HG03175 (cell line): ENCODE results near the gene C19orf67.

Source experiments
- ATAC-seq: cut with Tn5 transposase; IDR thresholded peaks from one replicate; pipeline ENCODE4 v1.9.1; 2021; ENCODE audit warnings: mild to moderate bottlenecking, moderate library complexity; ENCODE audit not compliant: unreplicated experiment

C19orf67 gene

DNA sequence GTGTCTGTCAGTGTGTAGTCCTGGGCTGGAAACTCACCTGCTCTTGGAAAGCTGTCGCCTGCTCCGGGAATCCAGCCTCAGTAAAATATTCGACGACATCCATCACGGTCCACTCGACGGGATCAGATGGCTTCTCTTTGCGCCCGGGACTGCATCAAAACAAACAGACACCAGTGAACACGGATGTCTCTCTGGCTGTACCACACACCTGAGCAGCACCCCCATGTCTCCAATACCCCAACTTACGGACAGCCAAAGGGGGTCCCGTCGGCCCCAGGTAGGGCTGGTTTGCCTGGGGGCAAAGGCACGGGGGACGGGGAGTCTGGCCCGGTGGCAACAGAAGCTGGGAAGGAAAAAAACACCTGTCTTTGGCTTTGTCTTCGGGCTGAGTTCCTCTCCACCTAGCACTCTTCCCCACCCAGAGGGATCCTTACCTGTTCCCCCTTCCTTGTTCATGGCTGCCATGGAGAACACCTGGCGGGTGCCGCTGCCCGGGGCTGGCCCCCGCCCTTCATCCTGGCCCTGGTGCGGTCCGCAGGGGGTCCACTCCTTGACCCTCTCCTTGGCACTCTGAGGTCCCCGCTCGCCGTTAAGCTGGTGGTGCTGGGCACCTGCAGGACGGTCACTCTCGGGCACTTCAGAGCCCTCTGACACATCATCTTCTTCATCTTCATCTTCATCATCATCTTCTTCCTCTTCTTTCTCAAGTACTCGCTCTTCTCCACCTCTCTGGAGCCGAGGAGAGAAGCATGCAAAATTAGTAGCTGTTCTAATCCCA lies 3.2 kb upstream of the C19orf67 start:
- ATAC-seq: no peak

DNA sequence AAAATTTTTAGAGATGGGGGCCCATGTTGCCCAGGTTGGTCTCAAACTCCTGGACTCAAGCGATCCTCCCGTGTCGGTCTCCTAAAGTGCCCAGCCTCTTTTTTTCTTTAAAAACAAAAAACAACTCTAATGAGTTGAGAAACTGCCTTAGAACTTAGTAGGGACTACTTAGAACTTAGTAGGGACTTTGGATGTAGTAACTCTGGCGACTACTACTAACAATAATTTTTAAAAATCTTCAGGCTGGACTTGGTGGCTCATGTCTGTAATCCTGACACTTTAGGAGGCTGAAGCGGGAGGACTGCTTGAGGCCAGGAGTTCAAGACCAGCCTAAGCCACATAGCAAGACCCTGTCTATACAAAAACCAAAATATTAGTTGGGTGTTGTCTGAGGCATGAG lies 515 bp upstream of the C19orf67 start:
- no peak for ATAC-seq

DNA sequence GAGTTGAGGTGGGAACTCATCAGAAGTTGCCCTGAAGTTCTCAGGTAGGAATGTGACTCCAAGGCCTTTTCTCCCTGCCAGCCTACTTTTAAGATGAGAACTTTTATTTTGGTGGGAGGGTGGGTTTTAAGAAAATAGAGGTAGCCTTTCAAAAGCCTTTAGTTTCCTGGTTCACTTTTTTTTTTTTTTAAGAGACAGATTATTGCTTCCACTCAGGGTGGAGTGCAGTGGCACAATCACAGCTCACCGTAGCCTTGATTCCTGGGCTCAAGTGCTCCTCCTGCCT lies 3.0 kb downstream of the C19orf67 start:
- no peak for ATAC-seq

DNA sequence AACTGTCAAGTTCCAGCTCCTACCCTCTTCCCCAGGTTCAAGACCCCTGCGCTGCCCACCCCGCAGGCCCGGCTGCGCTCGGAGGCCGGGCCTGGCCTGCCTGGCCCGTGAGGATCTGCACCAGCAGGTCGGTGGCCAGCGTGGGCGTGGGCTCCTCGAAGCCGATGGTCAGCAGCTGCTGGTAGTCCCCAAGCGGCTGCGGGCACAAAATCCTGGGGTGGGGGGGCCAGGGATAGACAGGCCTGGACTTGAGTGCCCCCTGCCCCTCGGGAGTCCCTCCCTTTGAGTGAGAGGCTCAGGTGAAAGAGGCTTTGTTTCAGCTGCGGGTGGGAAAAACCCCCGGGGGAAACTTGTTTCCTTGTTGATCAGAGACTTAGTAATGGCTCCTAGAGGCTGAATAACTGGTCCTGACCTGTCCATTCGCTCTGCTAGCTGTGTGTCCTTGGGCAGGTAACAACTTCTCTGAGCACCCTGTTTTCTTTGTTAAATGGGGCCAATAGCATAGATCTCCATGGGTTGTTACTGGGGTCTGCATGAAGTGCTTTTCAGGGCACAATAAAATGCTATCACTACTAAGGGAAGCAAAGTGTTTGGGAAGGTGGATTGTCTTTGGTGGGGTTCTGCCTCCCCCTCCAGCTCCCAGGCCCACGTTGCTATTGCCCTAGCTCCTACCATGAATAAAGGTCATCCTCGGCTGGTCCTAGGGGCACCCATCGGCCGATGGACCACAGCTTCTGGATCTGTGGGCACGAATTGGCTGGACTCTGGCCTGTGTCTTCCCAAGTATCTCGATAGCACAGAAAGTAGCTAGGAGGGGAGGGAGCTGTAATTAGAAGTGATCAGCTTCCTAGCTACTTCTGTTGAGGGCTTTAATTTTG lies 3.5 kb downstream of the C19orf67 start:
- ATAC-seq: peak; percentile 2

DNA sequence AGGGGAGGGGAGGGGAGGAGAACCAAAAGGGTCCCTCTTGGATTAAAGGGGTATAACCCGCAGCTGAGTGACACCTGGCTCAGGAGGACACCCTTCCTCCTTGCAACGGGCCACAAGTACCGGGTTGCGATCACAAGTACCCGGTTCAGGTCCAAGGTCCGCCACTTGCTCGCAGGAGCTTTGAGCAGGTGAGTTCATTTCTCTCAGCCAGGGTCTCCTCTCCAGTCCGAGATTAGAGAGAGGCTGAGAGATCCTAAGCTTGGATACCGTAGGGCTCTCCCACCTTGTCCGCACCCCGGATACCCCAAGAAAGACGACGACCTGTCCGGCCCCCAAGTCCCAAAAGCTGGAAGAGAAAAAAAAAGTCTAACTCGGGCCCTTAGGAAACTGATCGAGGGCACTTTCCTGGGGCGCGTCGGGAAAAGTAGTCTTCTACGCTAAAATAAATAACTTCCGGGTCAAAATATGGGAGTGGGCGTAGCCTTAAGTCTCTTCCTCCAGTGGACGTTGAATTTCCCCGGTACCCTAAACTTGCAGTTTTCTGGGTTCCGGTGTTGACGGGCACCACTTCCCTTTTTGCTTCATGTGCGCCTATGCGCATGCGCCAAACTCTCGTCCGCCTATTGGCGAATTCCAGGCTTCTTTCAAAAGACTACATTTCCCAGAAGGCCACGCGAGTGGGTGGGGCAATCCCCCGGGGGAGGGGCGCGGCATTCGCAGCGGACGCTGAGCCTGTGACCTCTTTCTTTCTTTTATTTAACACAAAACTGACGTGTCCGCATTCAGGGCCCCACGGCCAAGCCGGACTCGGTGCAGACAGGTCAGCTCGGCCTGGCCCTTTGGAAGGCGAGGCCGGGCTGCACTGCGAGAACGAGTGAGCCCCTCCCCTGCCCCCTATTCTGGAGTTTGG lies 4.4 kb downstream of the C19orf67 start:
- peak; percentile 89 for ATAC-seq

DNA sequence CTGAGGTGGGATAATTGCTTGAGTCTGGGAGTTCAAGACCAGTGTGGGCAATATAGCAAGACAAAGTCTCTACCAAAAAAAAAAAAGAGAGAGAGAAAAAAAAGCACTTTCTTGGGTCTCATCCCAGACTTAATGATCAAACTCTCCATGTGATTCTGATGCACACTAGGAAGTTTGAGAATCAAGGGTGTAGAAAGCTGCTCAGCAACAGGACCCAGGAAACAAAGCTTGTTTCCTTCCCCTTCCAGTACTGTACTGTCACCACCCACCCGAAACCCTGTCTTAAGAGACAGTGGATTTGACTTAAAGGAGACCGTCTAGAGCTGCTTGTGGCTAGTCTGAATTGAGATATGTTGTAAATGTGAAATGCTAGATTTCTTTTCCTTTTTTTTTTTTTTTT lies 7.2 kb downstream of the C19orf67 start:
- ATAC-seq: no peak

DNA sequence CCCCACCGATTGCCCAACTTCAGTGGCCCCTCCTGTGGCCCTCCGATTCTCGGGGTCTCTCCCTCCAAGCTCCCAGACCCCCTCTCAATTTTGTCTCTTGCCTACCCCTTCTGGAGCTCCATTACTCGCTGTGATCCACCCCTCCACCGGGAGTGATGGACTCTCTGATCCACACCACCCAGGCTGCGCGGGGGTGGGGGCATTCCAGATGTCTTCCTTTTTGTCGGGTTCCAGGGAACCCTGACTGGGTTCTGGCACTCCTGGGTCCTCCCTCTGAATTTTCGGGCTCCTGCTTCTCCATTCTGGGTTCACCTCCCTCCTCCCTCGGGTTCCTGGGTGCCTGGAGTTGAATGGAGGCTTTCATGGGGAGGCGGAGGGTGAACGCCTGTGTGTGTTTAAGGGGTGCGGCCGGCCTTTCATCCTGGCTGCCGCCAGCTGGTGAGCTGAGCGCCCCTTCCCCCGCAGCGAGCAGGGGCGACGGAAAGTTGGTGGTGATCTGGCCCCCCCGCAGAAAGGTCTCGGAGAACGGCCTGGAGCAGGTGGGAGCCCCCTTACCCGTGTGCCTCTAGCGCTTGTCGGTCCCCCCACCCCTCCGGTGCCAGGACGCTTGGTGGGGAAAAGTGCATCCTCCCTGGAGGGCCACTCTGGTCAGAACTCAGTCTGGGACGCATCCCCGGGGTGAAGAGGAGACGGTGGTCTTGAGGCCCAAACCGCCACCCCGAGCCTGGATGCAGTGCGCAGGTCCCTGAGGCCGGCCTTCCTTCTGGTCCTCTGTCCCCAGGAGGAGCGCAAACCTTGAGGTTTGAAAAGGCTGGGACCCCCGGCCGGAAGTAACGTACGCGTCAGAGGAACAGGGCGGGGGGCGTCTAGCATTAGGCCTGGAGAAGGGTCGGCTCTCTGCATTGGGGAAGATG lies 11.4 kb downstream of the C19orf67 start:
- no peak for ATAC-seq

DNA sequence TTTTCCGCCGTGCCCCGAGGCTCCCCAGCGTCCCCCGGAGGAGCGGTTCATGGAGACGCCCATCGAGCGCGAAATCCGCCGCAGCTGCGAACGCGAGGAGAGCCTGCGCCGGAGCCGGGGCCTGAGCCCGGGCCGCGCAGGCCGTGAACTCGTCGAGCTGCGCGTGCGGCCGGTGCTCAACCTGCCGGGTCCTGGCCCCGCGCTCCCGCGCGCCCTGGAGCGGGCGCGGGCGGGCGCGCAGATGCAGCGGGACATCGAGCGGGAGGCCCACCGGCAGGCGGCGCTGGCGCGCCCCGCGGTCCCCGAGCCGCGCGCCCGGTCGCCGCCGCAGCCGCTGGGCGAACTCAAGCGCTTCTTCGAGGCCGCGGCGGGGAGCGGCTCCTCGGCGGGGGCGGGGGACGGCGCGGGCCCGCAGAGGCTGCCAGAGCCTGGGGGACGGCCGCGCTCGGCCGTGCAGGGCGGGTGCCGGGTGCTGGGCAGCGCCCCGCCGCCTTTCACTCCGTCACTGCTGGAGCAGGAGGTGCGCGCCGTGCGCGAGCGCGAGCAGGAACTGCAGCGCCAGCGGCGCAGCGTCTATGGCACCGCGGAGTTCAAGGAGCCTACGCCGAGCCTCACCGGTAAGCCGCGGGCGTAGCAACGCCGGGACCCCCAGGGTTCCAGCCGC lies 12.2 kb downstream of the C19orf67 start:
- ATAC-seq: no peak

DNA sequence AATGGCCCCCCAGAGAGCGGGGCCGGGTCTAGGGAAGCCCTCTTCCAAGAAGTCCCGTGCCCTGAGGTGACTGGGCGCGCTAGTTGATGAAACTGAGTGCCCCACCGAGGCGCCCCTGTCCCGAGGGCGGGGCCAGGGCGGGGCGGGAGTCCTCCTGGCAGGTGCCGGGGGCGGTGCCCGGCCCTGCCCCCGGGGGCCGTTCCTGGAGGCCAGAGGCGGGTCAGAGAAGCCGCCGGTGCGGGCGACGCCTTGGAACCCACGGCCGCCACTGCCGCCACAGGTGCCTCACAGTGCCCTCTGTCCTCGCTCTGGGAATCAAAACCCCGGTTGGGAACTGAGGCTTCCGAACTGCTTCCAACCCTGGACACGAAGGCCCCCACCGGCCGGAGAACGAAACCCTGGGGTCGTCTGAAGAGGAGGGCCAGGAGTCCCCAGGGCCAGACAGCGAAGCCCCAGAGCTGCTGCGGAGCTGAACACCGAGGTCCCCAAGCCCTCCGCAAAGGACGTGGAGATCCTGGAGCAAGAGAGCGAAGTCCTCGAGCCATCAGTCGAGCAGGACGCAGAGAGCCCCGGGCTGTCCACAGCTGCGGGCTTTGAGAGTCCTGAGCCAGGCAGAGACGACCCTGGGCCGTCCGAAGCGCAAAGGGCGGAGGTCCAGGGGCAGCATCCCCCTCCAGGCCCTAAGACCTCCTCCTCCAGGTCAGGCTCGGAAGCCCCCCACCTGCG lies 12.9 kb downstream of the C19orf67 start, which contains the start of gene MISP3:
MISP3 (plus strand) TSS at position 252 of the 726 bp plus-strand sequence. CDS start 524 bp downstream, outside the sequence.
- ATAC-seq: no peak

DNA sequence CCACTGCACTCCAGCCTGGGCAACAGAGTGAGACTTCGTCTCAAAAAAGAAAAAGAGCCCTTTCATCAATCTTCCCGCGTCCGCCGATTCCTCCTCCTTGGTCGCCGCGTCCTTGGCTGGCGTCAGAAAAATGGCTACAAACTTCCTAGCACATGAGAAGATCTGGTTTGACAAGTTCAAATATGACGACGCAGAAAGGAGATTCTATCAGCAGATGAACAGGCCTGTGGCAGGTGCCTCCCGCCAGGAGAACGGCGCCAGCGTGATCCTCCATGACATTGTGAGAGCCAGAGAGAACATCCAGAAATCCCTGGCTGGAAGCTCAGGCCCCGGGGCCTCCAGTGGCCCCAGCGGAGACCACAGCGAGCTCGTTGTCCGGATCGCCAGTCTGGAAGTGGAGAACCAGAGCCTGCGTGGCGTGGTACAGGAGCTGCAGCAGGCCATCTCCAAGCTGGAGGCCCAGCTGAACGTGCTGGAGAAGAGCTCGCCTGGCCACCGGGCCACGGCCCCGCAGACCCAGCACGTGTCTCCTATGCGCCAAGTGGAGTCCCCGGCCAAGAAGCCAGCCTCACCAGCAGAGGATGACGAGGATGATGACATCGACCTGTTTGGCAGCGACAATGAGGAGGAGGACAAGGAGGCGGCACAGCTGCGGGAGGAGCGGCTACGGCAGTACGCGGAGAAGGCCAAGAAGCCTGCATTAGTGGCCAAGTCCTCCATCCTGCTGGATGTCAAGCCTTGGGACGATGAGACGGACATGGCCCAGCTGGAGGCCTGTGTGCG lies 15.1 kb downstream of the C19orf67 start:
- no peak for ATAC-seq

DNA sequence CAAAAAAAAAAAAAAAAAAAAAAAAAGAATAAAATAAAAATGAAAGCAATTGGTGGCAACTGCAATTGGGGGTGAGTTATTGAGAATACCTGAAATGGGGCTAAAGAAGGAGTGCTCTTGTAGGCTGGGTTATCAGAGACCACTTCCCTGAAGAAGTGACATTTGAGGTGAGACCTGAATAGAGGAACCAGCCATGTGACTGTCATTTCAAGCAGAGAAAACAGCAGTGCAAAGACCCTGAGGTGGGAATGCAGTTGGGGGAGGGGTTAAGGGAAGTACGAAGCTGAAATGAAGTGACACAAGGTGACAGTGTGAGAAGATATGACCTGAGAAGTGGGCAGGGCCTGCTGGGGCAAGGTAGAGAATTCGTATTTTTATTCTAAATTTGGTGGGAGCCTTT lies 19.4 kb downstream of the C19orf67 start:
- ATAC-seq: no peak

DNA sequence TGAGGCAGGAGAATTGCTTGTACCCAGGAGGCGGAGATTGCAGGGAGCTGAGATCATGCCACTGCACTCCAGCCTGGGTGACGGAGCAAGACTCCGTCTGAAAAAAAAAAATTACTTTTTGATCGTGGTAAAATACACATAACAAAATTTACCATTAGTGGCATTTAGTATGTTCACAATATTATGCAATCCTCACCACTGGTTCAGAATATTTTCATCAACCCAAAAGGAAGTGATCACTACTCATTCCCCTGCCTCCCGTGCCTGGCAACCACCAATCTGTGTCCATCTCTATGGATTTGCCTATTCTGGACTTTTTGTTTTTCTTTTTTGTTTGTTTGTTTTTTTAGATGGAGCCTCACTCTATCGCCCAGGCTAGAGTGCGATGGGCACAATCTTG lies 22.5 kb downstream of the C19orf67 start:
- ATAC-seq: no peak

DNA sequence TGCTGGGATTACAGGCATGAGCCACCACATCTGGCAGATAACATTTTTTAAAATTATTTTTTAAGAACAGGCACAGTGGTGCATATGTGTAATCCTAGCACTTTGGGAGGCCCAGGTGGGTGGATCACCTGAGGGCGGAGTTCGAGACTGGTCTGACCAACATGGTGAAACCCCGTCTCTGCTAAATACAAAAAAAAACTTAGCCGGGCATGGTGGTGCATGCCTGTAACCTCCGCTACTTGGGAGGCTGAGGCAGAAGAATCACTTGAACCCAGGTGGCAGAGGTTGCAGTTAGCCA lies 23.1 kb downstream of the C19orf67 start:
- no peak for ATAC-seq

DNA sequence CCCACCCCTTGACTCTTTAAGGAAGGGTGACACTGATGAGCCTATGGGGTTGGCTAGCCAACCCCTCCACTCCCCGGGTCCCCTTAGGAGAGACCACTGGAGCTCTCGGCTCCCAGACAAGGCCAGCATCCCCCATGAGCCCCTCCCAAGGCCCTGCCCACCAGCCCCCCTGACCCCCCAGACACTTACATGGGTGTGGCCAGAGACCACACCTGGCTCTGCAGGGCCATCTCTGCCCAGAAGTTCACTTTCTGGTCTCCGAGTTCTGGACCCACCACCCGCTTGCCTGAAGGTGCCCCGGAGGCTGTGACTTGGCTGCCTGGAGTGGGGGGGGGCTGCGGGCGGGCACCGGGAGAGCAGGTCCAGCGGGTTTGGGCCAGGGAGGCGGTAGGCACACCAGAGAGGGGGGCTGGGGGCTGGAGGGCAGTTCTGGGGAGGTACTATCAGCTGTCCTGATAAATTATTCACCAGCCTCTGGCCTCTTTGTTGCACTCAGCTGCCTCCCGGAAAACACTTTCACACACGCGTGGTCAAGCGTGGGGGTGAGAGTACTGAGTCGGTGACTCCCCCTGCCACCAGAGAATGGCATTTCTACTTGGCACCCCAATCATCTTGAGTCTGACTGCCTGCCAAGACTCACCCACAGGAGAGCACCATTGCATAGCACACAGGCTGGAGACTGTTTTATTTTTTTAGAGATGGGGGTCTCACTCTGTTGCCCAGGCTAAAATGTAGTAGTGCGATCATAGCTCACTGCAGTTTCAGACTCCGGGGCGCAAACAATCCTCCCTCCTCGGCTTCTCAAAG lies 23.6 kb downstream of the C19orf67 start, which contains the start of gene PALM3:
PALM3 (minus strand) TSS at position 326 of the 807 bp plus-strand sequence; CDS start at position 230, 96 bp downstream.
- no peak for ATAC-seq

DNA sequence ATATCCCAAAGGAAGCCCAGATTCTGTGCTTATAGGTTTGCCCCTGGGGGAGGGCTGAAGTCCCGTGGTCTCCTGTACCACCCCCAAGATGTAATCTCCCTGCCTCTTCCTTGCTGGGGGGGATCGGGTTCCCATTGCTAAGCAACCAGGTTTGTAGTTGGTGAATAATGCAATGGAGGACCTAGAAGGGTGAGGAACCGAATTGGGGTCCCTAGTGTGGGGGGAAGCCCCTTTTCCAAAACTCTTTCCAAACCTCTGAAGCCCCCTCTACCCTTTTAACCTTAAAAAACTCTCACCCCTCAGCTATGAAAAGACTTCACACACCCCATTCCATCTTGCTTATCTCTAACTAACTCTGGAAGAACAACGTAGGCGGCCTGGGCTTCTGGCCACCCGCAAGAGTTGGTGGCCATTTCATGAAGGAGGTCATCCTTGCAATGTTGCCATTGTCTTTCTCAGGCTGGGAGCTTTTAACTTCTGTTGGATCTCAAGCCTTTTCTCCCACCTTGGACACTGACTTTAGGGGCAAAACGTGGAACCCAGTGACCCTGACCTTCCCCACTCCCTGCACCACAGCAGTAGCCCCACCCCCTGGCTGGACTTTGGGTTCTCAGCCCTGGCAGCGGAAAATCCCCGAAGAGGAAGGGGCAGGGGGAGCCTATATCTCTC lies 24.4 kb downstream of the C19orf67 start:
- no peak for ATAC-seq

DNA sequence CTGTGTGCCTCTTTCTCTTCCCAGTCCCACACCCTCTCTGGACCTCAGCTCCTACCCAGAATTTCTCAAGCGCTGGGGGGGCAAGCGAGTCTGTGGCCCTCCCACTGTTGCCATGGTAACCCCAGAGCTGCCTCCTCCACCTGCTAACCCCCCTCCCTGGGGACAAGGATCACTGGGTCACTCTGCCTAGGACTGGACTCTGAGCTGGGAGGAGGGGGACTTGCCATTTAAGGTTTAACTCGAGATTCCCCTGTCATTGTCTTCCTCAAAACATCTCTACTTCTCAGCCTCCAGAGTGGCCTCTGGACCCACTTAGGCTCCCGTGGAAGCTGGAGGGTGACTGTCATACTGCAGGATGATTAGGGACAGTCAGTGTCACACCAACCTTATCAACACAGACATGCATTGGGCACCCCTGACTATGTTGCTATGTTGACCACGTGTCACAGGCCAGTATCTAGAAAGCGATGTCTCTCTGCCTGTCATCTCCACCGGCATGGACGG lies 25.9 kb downstream of the C19orf67 start:
- no peak for ATAC-seq

DNA sequence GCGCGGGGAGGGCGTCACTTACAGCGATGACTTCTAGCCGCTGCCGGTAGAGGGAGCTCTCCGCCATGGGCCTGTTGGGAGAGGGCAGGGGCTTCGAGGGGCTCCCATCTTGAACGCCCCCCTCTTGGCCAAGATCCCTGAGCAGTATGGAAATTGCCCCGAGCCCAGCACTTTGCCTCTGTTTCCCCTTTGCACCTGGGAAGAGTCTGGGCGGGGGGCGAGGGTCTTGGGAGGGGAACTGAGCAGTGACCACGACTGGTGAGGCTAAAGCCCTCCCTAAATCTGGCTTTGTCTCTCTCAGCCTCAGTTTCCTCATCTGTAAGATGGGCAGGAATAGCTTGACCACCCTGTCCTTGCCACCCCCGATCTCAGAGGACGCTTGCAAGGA lies 26.5 kb downstream of the C19orf67 start:
- ATAC-seq: no peak
